Measurements from ENCODE around the gene GMDS. TPM values are rescaled to one million over a fixed set of nuclear protein-coding genes. Genes with fewer than 3 reads are reported as not detected.

GMDS gene
- total and polyA plus RNA-seq, 2 of the 8 experiments (the other 6 are each of a cell fraction or from before 2014, with no cell fraction given), result 16.8 to 50.0 TPM

DNA sequence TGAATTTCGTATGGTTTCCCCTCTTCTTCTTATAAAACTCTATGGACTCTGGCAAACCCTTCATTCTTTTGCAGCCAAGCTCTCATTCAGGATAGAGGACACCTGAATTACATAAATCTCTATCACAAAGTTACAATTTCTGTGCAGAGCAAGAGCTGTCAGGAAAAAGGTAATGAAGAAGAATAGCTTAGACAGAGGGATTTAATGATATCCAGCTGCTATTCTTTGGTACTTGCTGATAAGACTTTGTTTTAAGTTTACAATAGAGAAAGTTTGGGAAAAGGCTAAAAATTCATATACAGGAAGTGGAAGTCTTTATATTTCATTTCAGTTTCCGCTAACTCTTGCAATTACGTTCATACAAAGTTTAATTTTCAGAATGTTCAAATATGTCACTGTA, 408.7 kb downstream of the GMDS start:
- no peak overlapping the region for H3K18ac ChIP-seq (ENCODE audit: extremely low read depth, low read length)
- H4K5ac ChIP-seq (ENCODE audit: insufficient read length, low read depth, low read length), result no peak overlapping the region
- H3K23ac ChIP-seq (ENCODE audit: insufficient read length), result no peak overlapping the region
- H3K36me3 ChIP-seq (ENCODE audit: control insufficient read depth in 2 of 4, insufficient read depth in 4 of 4, low read length in 3 of 4), result no peaks in the 10 kb centered on the region
- H4K20me1 ChIP-seq (replicated peaks in 1 of 2; ENCODE audit: control insufficient read depth in 1 of 2, insufficient read depth in 2 of 2, low read length in 2 of 2), result no peaks in the 10 kb centered on the region
- no peak overlapping the region for H3K14ac ChIP-seq (ENCODE audit: insufficient read length)
- DNase-seq (ENCODE audit: low read depth in 1 of 2, low spot score in 2 of 2) (no peak), FAIRE-seq (no peak)
- H4K8ac ChIP-seq (ENCODE audit: extremely low read depth, insufficient read depth, low read length), result no peak overlapping the region
- H2BK120ac ChIP-seq (replicated peaks; ENCODE audit: low read depth, low read length), result no peak overlapping the region
- H4K91ac ChIP-seq (replicated peaks; ENCODE audit: insufficient read length, low read length), result no peak overlapping the region
- no peaks in the 10 kb centered on the region for H3K23me2 ChIP-seq (ENCODE audit: low read depth, low read length)
- no peak overlapping the region for H2BK12ac ChIP-seq (ENCODE audit: low read depth, low read length)
- ChIA-PET CTCF (ENCODE audit: partially characterized antibody) (no interaction called here), POLR2A (ENCODE audit: partially characterized antibody) (interaction anchor here (0.7 kb wide), 1 partner anchor 70 kb away, joined by 3 read pairs; no protein-coding TSS in a partner anchor)
- H2AFZ ChIP-seq (ENCODE audit: low read length), result no peak overlapping the region
- H3K56ac ChIP-seq (replicated peaks; ENCODE audit: insufficient read length, low read depth, low read length), result no peak overlapping the region
- H3K9ac ChIP-seq (replicated peaks in 1 of 4; ENCODE audit: extremely low read depth in 1 of 4, low read depth in 3 of 4, low read length in 3 of 4), result no peak overlapping the region
- H2BK20ac ChIP-seq (ENCODE audit: low read length), result no peak overlapping the region
- H3K27ac ChIP-seq (ENCODE audit: low read depth, low read length), result no peak overlapping the region
- no peaks in the 10 kb centered on the region for H3K27me3 ChIP-seq (replicated peaks in 1 of 4; ENCODE audit: control insufficient read depth in 3 of 4, extremely low read depth in 1 of 4, insufficient read depth in 3 of 4, low read length in 3 of 4)
- no peaks in the 10 kb centered on the region for H3K9me3 ChIP-seq (ENCODE audit: insufficient read depth in 2 of 2, low read depth in 1 of 2, low read length in 1 of 2)
- H2AK5ac ChIP-seq (ENCODE audit: low read depth, low read length), result no peak overlapping the region
- H3K4me1 ChIP-seq (replicated peaks in 1 of 4; ENCODE audit: control insufficient read depth in 3 of 4, insufficient read depth in 4 of 4, low read length in 3 of 4), result peaks cover 4 to 22% (median 10%) of the 10 kb centered on the region in 4 experiments
- no peak overlapping the region for H3K4me3 ChIP-seq (ENCODE audit: extremely low read depth in 1 of 4, insufficient read depth in 2 of 4, low read depth in 3 of 4, low read length in 4 of 4)
- no peak overlapping the region for H2BK5ac ChIP-seq (ENCODE audit: low read depth, low read length)
- H3K79me1 ChIP-seq (ENCODE audit: low read depth, low read length), result no peaks in the 10 kb centered on the region
- H2BK15ac ChIP-seq (ENCODE audit: low read length), result no peak overlapping the region
- no peak for TF ChIP-seq SIX5 (IDR thresholded peaks at IDR 0.05; ENCODE audit: low read depth, low read length)
- TF ChIP-seq CBX8 (IDR thresholded peaks at IDR 0.05; ENCODE audit: borderline replicate concordance, low read depth, low read length), result no peak
- TF ChIP-seq HDAC6 (IDR thresholded peaks at IDR 0.05; ENCODE audit: low read depth, low read length), result no peak
- H3K4ac ChIP-seq (replicated peaks; ENCODE audit: insufficient read length, low read depth, low read length), result no peak overlapping the region
- WGBS, 2 experiments (ENCODE audit: extremely low coverage in 1 of 2, insufficient coverage in 1 of 2, insufficient read length in 1 of 2, insufficient replicate concordance in 2 of 2, low coverage in 1 of 2, low lambda C conversion rate in 2 of 2, missing lambda C conversion rate in 1 of 2), result 85% methylated on average over 3 of the region's 3 CpGs; no CpG with 5 or more reads in 1 of the 2 experiments
- no peak overlapping the region for H3K4me2 ChIP-seq (ENCODE audit: insufficient read depth in 1 of 2, low read depth in 2 of 2, low read length in 2 of 2)
- no peaks in the 10 kb centered on the region for H3K79me2 ChIP-seq (ENCODE audit: control insufficient read depth in 1 of 2, insufficient read depth in 2 of 2, low read length in 2 of 2)
